C4-2B (cell line): Measurements from ENCODE around the gene MICU2.

Experiments used
- ZFX ChIP-seq: fragments of 450-650 bp; IDR thresholded peaks from 2 replicates; pipeline ENCODE4 v1.6.1; 2017
- TF ChIP-seq, protein P1 (sequence below): fragments of 450-650 bp; conservative IDR thresholded peaks from 2 replicates; pipeline ENCODE4 v1.5.1; 2017; ENCODE audit warnings: mild to moderate bottlenecking

DNA sequence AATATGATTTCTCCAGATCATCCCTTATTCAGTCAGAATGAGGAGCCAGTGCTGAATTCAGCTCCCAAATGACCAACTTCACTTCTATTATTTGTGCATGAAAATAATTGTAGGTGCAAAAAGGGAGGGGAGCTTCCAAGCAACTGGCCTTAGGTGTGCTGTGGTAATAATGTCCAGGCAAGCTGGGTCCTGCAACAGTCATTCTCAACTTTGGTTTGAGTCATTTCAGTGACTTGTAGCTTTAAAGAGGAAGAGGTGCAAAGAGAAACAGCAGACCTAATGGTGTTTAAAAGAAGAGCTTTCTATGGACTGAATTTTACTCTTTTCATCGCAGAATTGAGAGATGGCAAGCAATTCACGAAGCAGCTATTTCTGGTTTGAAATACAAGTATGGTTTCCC lies 37.7 kb upstream of the MICU2 start:
- TF ChIP-seq, protein P1, sequence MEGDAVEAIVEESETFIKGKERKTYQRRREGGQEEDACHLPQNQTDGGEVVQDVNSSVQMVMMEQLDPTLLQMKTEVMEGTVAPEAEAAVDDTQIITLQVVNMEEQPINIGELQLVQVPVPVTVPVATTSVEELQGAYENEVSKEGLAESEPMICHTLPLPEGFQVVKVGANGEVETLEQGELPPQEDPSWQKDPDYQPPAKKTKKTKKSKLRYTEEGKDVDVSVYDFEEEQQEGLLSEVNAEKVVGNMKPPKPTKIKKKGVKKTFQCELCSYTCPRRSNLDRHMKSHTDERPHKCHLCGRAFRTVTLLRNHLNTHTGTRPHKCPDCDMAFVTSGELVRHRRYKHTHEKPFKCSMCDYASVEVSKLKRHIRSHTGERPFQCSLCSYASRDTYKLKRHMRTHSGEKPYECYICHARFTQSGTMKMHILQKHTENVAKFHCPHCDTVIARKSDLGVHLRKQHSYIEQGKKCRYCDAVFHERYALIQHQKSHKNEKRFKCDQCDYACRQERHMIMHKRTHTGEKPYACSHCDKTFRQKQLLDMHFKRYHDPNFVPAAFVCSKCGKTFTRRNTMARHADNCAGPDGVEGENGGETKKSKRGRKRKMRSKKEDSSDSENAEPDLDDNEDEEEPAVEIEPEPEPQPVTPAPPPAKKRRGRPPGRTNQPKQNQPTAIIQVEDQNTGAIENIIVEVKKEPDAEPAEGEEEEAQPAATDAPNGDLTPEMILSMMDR = no peak
- TF ChIP-seq ZFX = no peak
